ENCODE results near the gene IFIT1B. TPM values are rescaled to one million over a fixed set of nuclear protein-coding genes. Genes with fewer than 3 reads are reported as not detected.
A peak's percentile ranks its signal among the peaks of the same experiment; 100 is the strongest.

Gene IFIT1B
- total and polyA plus RNA-seq, 8 donors, result 0.05 TPM; not detected in 7

DNA sequence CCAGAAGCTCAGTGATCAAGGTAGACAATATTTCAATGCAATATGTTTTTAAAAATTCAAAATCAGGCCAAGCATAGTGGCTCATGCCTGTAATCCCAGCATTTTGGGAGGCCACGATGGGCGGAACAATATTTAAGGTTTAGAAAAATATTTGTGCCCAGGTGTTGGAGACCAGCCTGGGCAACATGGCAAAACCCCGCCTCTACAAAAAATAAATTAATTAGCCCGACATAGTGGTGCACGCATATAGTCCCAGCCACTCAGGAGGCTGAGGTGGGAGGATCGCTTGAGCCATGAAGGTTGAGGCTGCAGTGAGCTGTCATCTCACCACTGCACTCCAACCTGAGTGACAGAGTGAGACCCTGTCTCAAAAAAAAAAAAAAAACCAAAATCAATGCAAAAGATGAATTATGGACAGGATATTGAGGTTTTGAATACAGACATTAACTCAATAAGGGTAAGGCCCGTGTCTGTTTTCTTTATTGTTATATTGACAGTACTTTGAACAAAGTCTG lies 35.6 kb downstream of the IFIT1B start:
- peaks cover 0 to 11% (median 0%) of the 10 kb centered on the region in 3 donors for H3K36me3 ChIP-seq
- H3K27ac ChIP-seq, result peak overlapping the region; percentile 85 to 97 (median 92)
- H3K4me3 ChIP-seq, result peak overlapping the region in 2 of 4 donors; percentile 76 to 86
- no peak for FAIRE-seq
- DNase-seq, result no peak
- 79 to 89% methylated on average over 7 of the region's 7 CpGs for WGBS, 2 donors
- ATAC-seq, result no peak
- peaks cover 0 to 10% (median 6%) of the 10 kb centered on the region in 3 donors for H3K4me1 ChIP-seq
- H3K27me3 ChIP-seq, result no peaks in the 10 kb centered on the region
- no peaks in the 10 kb centered on the region for H3K9me3 ChIP-seq
- intact Hi-C loops (cut with DNase I), result no loop called here
- TF ChIP-seq, protein P1, sequence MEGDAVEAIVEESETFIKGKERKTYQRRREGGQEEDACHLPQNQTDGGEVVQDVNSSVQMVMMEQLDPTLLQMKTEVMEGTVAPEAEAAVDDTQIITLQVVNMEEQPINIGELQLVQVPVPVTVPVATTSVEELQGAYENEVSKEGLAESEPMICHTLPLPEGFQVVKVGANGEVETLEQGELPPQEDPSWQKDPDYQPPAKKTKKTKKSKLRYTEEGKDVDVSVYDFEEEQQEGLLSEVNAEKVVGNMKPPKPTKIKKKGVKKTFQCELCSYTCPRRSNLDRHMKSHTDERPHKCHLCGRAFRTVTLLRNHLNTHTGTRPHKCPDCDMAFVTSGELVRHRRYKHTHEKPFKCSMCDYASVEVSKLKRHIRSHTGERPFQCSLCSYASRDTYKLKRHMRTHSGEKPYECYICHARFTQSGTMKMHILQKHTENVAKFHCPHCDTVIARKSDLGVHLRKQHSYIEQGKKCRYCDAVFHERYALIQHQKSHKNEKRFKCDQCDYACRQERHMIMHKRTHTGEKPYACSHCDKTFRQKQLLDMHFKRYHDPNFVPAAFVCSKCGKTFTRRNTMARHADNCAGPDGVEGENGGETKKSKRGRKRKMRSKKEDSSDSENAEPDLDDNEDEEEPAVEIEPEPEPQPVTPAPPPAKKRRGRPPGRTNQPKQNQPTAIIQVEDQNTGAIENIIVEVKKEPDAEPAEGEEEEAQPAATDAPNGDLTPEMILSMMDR (IDR thresholded peaks at IDR 0.05), result no peak

DNA sequence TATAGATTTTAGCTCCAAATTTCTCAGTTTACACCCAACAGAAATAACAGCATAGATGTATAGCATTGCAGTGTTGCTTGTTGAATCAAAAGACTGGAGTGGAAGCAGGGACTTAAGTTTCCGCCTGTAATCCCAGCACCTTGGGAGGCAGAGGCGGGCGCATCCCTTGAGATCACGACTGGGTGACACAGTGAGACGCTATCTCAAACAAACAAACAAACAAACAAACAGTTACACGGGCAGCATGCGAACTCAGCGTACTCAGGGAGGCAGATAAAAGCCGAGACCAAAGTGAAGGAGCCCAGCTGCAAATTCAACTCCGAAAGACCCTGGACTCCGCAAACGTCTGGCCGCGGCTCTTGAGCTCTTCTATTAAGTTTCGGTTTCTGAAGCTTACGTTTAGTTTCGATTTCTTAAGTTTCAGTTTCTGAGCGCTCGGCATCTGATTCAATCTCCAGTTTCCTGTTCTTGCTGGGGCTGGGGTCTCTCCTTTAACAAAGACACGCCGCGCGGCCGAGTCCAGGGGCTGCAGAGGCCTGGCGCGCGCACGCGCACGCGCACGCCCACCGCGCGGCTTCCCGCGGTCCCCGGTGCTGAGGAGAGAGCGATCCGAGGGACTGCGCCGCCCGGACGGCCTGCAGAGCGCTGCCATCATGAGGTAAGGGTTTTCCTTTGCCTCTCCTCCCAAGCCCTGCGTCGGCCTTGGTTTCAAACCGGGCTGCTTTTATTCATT lies 36.5 kb downstream of the IFIT1B start, which contains the start of gene IFIT5:
IFIT5 (plus strand) TSS at position 423 of the 733 bp plus-strand sequence; CDS start at position 654, 231 bp downstream.
- no peak for FAIRE-seq
- Histone ChIP-seq H3K4me1 (peaks cover 0 to 13% (median 10%) of the 10 kb centered on the region in 3 donors), H3K9me3 (no peaks in the 10 kb centered on the region), H3K36me3 (peaks cover 0 to 17% (median 0%) of the 10 kb centered on the region in 3 donors), H3K27ac (peak within 1 kb of the TSS; percentile 85 to 97 (median 92)), H3K4me3 (peak within 1 kb of the TSS; percentile 43 to 86 (median 63)), H3K27me3 (no peaks in the 10 kb centered on the region)
- WGBS, 2 donors, result 0 to 1% methylated on average over 48 of the region's 48 CpGs
- TF ChIP-seq, protein P1 (IDR thresholded peaks at IDR 0.05), result no peak
- peak; percentile 86 to 92 (median 90) for ATAC-seq
- intact Hi-C loops (cut with DNase I), result no loop called here
- peak; percentile 60 to 86 (median 70) for DNase-seq

DNA sequence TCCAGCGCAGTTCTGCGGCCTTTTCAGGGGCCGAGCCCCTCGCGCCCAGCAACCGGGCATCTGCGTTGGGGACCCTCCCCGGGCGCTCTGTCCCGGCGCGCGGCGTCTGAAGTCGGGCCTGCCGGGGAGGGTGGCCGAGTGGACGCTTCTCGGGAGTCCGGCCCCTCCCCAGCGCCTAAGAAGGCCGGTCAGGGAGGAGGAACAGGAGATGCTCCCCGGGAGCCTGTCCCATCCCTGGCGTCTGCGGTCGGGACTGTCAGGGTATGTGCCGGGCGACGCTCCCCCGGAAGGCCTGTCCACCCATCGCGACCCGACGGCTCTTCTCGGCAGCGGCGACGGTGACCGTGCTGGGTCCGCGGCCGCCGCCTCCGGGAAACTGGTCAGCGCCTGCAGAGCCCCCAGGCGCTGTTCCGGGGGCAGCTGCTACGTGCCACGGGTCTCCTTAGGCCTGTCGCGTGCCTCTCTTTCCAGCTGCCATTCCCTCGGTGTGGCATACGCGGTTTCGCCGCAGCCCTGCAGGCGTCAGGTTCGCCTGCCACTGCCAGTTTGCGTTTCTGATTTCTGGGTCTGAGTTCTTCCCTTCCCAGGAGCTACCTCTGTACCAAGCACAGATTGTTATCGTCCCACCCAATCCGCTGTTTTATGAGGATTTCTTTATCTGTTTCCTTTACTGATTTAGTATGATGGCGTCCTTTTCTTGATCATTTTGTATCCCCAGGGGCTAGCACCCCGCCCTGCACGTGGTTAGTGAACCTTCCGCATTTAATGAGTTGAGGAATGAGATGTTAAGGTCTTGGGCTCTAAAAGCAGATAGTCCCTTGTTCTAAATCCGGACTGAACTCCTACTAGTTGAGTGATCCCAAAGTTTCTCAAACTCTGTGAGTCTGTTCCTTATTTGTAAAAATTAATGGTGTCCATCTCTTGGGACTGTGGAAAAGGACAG lies 37.3 kb downstream of the IFIT1B start:
- peaks cover 0 to 16% (median 10%) of the 10 kb centered on the region in 3 donors for H3K4me1 ChIP-seq
- peak; percentile 38 to 79 (median 54) for DNase-seq

DNA sequence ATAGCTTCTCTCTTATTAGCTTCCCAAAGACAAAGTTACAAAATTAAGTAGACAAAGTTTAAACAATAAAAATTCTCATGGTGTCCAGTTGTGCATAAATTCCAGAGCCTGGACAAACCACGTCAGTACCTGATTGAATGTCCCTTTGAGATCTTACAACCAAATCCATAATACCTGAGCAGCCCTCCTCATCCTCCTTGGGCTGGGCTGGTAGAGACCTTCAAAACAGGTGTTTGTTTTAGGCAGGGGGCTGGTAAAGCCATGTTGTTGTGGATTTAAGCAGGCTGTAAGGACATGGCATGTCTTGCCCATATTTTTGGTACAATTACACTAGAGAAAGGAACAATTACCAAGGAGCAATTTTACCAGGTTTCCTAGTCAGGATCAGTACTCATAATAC lies 38.6 kb downstream of the IFIT1B start:
- ATAC-seq, result no peak
- intact Hi-C loops (cut with DNase I), result no loop called here
- TF ChIP-seq, protein P1 (IDR thresholded peaks at IDR 0.05), result no peak
- no peak for DNase-seq
- Histone ChIP-seq H3K4me1 (peaks cover 0 to 16% (median 10%) of the 10 kb centered on the region in 3 donors), H3K27me3 (no peaks in the 10 kb centered on the region), H3K27ac (no peak overlapping the region), H3K4me3 (no peak overlapping the region), H3K9me3 (no peaks in the 10 kb centered on the region), H3K36me3 (peaks cover 0 to 17% (median 0%) of the 10 kb centered on the region in 3 donors)
- 71 to 86% methylated on average over 1 of the region's 1 CpG for WGBS, 2 donors
- no peak for FAIRE-seq

More for the DNA sequence above, 37.3 kb downstream of the IFIT1B start:
- Histone ChIP-seq H3K27ac (peak overlapping the region; percentile 85 to 97 (median 92)), H3K36me3 (peaks cover 0 to 17% (median 0%) of the 10 kb centered on the region in 3 donors), H3K9me3 (no peaks in the 10 kb centered on the region), H3K27me3 (no peaks in the 10 kb centered on the region), H3K4me3 (peak overlapping the region; percentile 43 to 86 (median 63))
- TF ChIP-seq, protein P1 (IDR thresholded peaks at IDR 0.05), result no peak
- WGBS, 2 donors, result 1% methylated on average over 57 to 66 of the region's 66 CpGs
- intact Hi-C loops (cut with DNase I), result no loop called here
- FAIRE-seq (no peak), ATAC-seq (peak; percentile 63 to 83 (median 76))

Measured in pancreas (tissue), 10 donors.